ENCODE results near the gene MAX.

MAX gene

DNA sequence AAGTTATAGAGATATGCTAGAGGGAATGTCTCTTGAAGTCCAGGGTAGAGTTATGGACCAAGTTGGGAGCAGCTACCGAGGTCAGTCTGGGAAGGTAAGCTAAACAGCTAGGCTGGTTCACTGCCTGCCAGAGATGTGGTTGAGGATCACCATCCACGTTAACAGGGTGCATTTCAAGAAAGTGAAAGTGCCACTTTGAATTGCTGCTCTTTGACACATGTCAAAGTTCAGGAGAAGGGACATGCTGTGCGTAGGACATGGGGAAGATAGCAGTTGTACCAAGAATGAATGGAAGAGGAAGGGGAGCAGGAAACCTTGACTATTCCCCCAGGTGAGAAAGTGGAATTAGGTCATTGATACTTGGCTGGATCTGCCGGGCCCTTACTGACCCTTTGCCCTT, 49.5 kb downstream of the MAX start:
- no peak for DNase-seq (ENCODE audit: low read depth)
- H3K4me3 ChIP-seq (ENCODE audit: control insufficient read depth, low read depth, low read length) = no peak overlapping the region
- no peak for TF ChIP-seq CTCF (IDR thresholded peaks at IDR 0.05; ENCODE audit: control insufficient read depth, insufficient read depth, low read depth, low read length, missing control alignments)

DNA sequence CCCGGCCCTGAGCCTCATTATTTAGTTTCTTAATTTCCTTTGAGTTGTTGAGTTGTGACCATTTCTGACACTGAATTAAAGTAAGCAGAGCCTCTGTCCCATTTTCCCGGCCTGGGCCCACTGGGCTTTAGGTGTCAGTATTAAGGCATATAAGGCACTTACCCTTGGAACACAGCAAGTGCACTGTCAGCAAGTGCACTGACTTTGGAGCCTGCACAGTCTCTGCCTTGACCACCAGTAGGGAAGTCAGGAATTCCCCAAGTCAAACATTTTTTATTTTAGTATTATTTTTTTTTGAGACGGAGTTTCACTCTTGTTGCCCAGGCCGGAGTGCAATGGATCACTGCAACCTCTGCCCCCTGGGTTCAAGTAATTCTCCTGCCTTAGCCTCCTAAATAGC, 56.6 kb downstream of the MAX start:
- no peak overlapping the region for H3K4me3 ChIP-seq (ENCODE audit: control insufficient read depth, low read depth, low read length)
- no peak for TF ChIP-seq CTCF (IDR thresholded peaks at IDR 0.05; ENCODE audit: control insufficient read depth, insufficient read depth, low read depth, low read length, missing control alignments)
- no peak for DNase-seq (ENCODE audit: low read depth)

DNA sequence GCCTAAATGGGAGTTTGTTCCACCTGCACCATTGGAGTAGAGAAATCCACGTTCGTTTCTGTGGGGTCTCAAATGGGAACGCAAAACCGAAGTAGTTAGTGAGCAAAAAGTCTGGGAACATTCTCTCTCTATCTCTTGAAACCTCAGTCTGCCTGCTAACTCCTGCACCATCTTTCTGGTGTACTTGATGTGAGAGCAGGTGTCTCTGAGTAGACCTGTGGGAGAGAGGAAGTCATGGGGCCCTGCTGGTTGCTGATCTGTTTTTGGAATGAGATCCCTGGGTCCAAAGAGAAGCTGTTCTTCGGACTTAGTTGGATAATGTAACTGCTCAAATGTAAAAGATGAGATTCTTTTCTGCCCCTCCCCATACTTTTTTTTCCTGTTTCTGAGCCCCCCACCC, 57.3 kb downstream of the MAX start:
- no peak overlapping the region for H3K4me3 ChIP-seq (ENCODE audit: control insufficient read depth, low read depth, low read length)
- no peak for TF ChIP-seq CTCF (IDR thresholded peaks at IDR 0.05; ENCODE audit: control insufficient read depth, insufficient read depth, low read depth, low read length, missing control alignments)
- no peak for DNase-seq (ENCODE audit: low read depth)

DNA sequence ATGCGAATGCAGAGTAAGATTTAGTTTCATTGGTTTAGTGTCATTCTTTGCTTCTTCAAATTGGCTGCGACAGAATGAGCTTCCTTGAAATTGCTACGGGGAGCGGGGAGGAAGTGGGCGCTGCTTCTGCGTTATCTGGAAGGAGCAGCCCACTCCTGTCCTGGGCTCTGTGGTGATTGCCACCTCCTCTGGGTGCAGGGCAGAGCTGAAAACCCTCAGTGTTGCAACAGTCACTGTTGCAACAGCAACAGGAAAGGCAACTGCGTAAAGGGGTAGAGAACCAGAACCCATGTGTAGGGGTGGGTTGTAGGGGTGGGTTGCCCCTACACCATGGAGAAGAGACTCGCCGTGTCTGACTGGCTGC, 57.7 kb downstream of the MAX start:
- DNase-seq (ENCODE audit: low read depth) = no peak
- no peak overlapping the region for H3K4me3 ChIP-seq (ENCODE audit: control insufficient read depth, low read depth, low read length)
- TF ChIP-seq CTCF (IDR thresholded peaks at IDR 0.05; ENCODE audit: control insufficient read depth, insufficient read depth, low read depth, low read length, missing control alignments) = no peak

DNA sequence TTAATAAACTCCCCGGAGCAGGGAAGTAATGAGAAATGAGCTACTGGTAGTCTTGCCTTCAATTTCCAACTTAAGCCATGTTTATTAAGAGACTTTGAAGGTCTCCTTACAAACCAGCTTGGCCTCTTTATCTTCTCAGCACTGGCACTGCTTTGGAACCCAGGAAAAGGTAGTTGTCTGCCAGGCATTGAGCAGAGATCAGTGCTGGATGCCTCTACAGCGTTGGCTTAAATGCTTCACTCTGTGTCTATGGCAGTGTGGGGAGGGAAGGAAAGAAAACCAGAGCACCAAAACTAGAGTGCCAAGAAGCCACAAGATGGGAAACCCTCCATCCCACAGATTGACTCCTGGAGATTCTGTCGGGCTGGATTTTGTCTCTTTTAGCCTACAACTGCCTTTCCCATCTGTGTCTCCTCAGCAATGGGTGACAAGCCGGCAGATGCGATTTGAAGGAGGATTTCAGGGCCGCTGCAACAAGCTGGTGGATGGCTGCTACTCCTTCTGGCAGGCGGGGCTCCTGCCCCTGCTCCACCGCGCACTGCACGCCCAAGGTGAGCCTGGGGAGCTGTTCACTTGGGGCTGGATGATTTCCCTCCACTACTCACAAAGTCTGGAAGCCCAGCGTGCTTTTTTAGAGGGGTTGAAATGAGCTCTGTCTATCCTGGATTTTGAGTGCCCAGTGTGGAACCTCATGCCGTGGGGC, 58.3 kb downstream of the MAX start:
- DNase-seq (ENCODE audit: low read depth) = no peak
- no peak overlapping the region for H3K4me3 ChIP-seq (ENCODE audit: control insufficient read depth, low read depth, low read length)
- no peak for TF ChIP-seq CTCF (IDR thresholded peaks at IDR 0.05; ENCODE audit: control insufficient read depth, insufficient read depth, low read depth, low read length, missing control alignments)

GRCh38 chr14:65042731-65043372, 59.5 kb downstream of the MAX start:
- no peak for DNase-seq (ENCODE audit: low read depth)
- no peak for TF ChIP-seq CTCF (IDR thresholded peaks at IDR 0.05; ENCODE audit: control insufficient read depth, insufficient read depth, low read depth, low read length, missing control alignments)
- no peak overlapping the region for H3K4me3 ChIP-seq (ENCODE audit: control insufficient read depth, low read depth, low read length)

Measured in AG09309 (cell line).